Smooth muscle cell of the brain vasculature (primary cell): ENCODE data around the gene TBCEL.

Source experiments
- DNase-seq: peaks from one replicate; pipeline ENCODE4 v3.0.0-alpha.2; 2012; ENCODE audit warnings: low read depth, low spot score

The TBCEL gene

GRCh38 chr11:121063728-121064127, 39.8 kb downstream of the TBCEL start:
- DNase-seq = no peak

- no peak for DNase-seq
Observed at GRCh38 chr11:121066623-121067022, 42.7 kb downstream of the TBCEL start.

- DNase-seq = no peak
Observed at GRCh38 chr11:121067026-121067425, 43.1 kb downstream of the TBCEL start.

- DNase-seq = peak; percentile 51
Observed at GRCh38 chr11:121067453-121067852, 43.6 kb downstream of the TBCEL start.

- no peak for DNase-seq
Observed at GRCh38 chr11:121067962-121068647, 44.2 kb downstream of the TBCEL start.

GRCh38 chr11:121068787-121069186, 44.9 kb downstream of the TBCEL start:
- no peak for DNase-seq

- DNase-seq = no peak
Observed at GRCh38 chr11:121070951-121071845, 47.3 kb downstream of the TBCEL start.

GRCh38 chr11:121071846-121072450, 48.0 kb downstream of the TBCEL start:
- DNase-seq = no peak

GRCh38 chr11:121081321-121081720, 57.4 kb downstream of the TBCEL start:
- DNase-seq = no peak

- DNase-seq = no peak
Observed at GRCh38 chr11:121082219-121082618, 58.3 kb downstream of the TBCEL start.

- no peak for DNase-seq
Observed at GRCh38 chr11:121082670-121083069, 58.8 kb downstream of the TBCEL start.

GRCh38 chr11:121086866-121087265, 63.0 kb downstream of the TBCEL start:
- no peak for DNase-seq

- DNase-seq = no peak
Observed at GRCh38 chr11:121089566-121089965, 65.7 kb downstream of the TBCEL start.

- DNase-seq = no peak
Observed at GRCh38 chr11:121090145-121090721, 66.3 kb downstream of the TBCEL start.

GRCh38 chr11:121091492-121092152, 67.7 kb downstream of the TBCEL start:
- DNase-seq = no peak

GRCh38 chr11:121095561-121095960, 71.7 kb downstream of the TBCEL start:
- no peak for DNase-seq

- DNase-seq = no peak
Observed at GRCh38 chr11:121099364-121099763, 75.5 kb downstream of the TBCEL start.

- DNase-seq = no peak
Observed at GRCh38 chr11:121099885-121100284, 76.0 kb downstream of the TBCEL start.

GRCh38 chr11:121100943-121101342, 77.0 kb downstream of the TBCEL start, which contains the start of gene TECTA:
TECTA (plus strand) TSS chr11:121101243; CDS start chr11:121102666, 1,423 bp downstream.
- no peak for DNase-seq

GRCh38 chr11:121104312-121104762, 80.4 kb downstream of the TBCEL start:
- DNase-seq = no peak

GRCh38 chr11:121105063-121105480, 81.2 kb downstream of the TBCEL start:
- DNase-seq = no peak
